Neural crest cell (in vitro differentiated cells): ENCODE measurements around the gene XKRX. TPM values are rescaled to one million over a fixed set of nuclear protein-coding genes. Genes with fewer than 3 reads are reported as not detected.

Experiments
- DNase-seq: peaks from one replicate; pipeline ENCODE4 v3.0.0; 2021; ENCODE audit warnings: low read depth, mixed read lengths, low spot score
- H3K27ac Mint-ChIP-seq: one replicate; pipeline ENCODE4 v1.8.0; 2021; ENCODE audit warnings: mild to moderate bottlenecking, mixed read lengths; ENCODE audit not compliant: unreplicated experiment
- H3K27me3 Mint-ChIP-seq: 2 replicates; pipeline ENCODE4 v1.8.0; 2021; ENCODE audit warnings: low read depth, mild to moderate bottlenecking, mixed read lengths
- H3K36me3 Mint-ChIP-seq: 2 replicates; pipeline ENCODE4 v1.8.0; 2021; ENCODE audit warnings: low read depth, mild to moderate bottlenecking, mixed read lengths
- H3K4me1 Mint-ChIP-seq: 2 replicates; pipeline ENCODE4 v1.8.0; 2021; ENCODE audit warnings: mixed read lengths
- H3K4me3 Mint-ChIP-seq: one replicate; pipeline ENCODE4 v1.8.0; 2021; ENCODE audit warnings: mild to moderate bottlenecking, mixed read lengths
- H3K9me3 Mint-ChIP-seq: 2 replicates; pipeline ENCODE4 v1.8.0; 2021; ENCODE audit warnings: mixed read lengths
- CTCF ChIP-seq: fragments of 200-600 bp; sonication (generic); conservative IDR thresholded peaks from 2 replicates; pipeline ENCODE4 v1.5.0; 2021; ENCODE audit warnings: antibody characterized with exemption, mild to moderate bottlenecking
- total RNA-seq: library from RNA; stranded (reverse); gene quantifications from 2 replicates; pipeline ENCODE4 v1.2.1, GENCODE V29; 2021

Gene XKRX
- total RNA-seq, 1 donor from 2014 or later, result 0.51 TPM

DNA sequence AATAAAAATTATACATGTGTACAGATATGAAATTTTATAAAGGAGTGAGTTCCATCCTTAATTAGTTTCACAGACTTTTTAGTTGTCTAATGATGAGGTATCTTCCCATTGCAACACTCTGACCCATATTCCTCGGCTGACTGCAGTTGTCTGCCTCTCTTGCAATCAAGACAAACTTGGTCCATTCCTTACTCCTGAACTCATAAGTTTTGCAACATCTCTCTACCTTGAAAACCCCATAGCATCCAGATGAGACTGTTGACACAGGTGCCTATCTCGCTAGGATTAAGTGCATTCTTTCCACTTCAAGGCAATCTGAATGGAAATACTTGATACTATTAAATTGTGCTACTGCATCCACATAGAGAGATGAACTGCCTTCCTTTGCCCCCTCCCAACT lies 2.3 kb downstream of the XKRX start:
- Mint-ChIP-seq H3K4me3 (no peak overlapping the region), H3K4me1 (no peaks in the 10 kb centered on the region), H3K9me3 (peaks cover 11% of the 10 kb centered on the region), H3K27me3 (peaks cover 24% of the 10 kb centered on the region), H3K27ac (no peak overlapping the region), H3K36me3 (no peaks in the 10 kb centered on the region)
- TF ChIP-seq CTCF, result no peak
- no peak for DNase-seq

GRCh38 chrX:100924375-100924774 lies 4.3 kb downstream of the XKRX start:
- Mint-ChIP-seq H3K27ac (no peak overlapping the region), H3K27me3 (peaks cover 18% of the 10 kb centered on the region), H3K4me3 (no peak overlapping the region), H3K36me3 (no peaks in the 10 kb centered on the region), H3K9me3 (peaks cover 7% of the 10 kb centered on the region), H3K4me1 (no peaks in the 10 kb centered on the region)
- TF ChIP-seq CTCF, result no peak
- no peak for DNase-seq

DNA sequence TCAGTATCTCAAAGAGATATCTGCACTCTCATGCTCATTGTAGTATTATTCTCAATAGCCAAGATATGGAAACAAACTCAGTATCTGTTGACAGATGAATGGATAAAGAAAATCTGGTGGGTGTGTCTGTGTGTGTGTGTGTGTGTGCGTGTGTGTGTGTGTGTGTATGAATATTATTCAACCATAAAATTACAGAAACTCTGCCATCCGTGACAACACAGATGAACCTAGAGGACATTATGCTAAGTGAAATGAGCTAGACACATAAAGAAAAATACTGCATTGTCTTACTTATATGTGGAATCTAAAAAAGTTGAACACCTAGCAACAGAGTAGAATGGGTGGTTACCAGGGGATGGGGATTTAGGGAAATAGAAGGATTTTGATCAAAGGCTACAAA lies 13.2 kb downstream of the XKRX start:
- Mint-ChIP-seq H3K27ac (no peak overlapping the region), H3K9me3 (peaks cover 6% of the 10 kb centered on the region), H3K27me3 (no peaks in the 10 kb centered on the region), H3K4me3 (no peak overlapping the region), H3K4me1 (no peaks in the 10 kb centered on the region), H3K36me3 (no peaks in the 10 kb centered on the region)
- no peak for DNase-seq
- TF ChIP-seq CTCF, result no peak

DNA sequence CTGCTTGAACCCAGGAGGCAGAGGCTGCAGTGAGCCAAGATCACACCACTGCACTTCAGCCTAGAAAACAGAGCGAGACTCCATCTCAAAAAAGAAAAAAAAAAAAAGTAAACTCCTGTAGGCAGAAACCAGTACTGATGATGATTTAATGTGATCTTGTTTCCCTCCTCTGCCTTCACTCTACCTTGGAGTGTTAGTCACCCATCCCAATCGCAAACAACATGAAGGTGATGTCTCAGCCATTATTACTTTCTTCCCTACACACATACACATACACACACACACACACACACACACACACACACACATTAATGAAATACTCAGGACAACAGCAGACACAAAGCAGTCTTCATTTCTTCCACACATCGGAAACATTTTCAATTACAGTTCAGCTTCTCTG lies 15.6 kb downstream of the XKRX start:
- Mint-ChIP-seq H3K4me3 (no peak overlapping the region), H3K9me3 (peaks cover 6% of the 10 kb centered on the region), H3K4me1 (no peaks in the 10 kb centered on the region), H3K27me3 (no peaks in the 10 kb centered on the region), H3K27ac (no peak overlapping the region), H3K36me3 (no peaks in the 10 kb centered on the region)
- no peak for TF ChIP-seq CTCF
- no peak for DNase-seq

GRCh38 chrX:100911731-100912130 lies 17.0 kb downstream of the XKRX start:
- DNase-seq, result no peak
- TF ChIP-seq CTCF, result no peak
- Mint-ChIP-seq H3K4me1 (no peaks in the 10 kb centered on the region), H3K9me3 (peaks cover 6% of the 10 kb centered on the region), H3K27me3 (no peaks in the 10 kb centered on the region), H3K36me3 (no peaks in the 10 kb centered on the region), H3K4me3 (no peak overlapping the region), H3K27ac (no peak overlapping the region)

GRCh38 chrX:100905620-100906019 lies 23.1 kb downstream of the XKRX start:
- H3K4me1 Mint-ChIP-seq, result no peaks in the 10 kb centered on the region
- H3K27ac Mint-ChIP-seq, result no peak overlapping the region
- H3K36me3 Mint-ChIP-seq, result no peaks in the 10 kb centered on the region
- TF ChIP-seq CTCF, result no peak
- H3K9me3 Mint-ChIP-seq, result peaks cover 3% of the 10 kb centered on the region
- no peaks in the 10 kb centered on the region for H3K27me3 Mint-ChIP-seq
- H3K4me3 Mint-ChIP-seq, result no peak overlapping the region
- no peak for DNase-seq
